PC-3 (cell line): ENCODE results near the gene PTPRN2. TPM values are rescaled to one million over a fixed set of nuclear protein-coding genes. Genes with fewer than 3 reads are reported as not detected.

Experiments
- ATAC-seq: fragments of 200-7000 bp; cut with Tn5 transposase; 2 replicates; pipeline ENCODE4 v1.9.1; 2020; ENCODE audit warnings: mild to moderate bottlenecking, moderate library complexity
- BruUV-seq: library from RNA; stranded (reverse); fragments of 400-500 nt; replicated peaks from 2 replicates; lab custom pipeline; 2021; lab: Mats Ljungman, UMichigan
- CTCF ChIA-PET: fragments of 300-600 bp; sonication (Branson Sonifier 250); formaldehyde crosslinking; loops from one replicate; lab custom pipeline; 2022; ENCODE audit warnings: antibody characterized with exemption; lab: Charles Lee
- POLR2A ChIA-PET: fragments of 300-600 bp; sonication (Branson Sonifier 250); formaldehyde crosslinking; loops from one replicate; lab custom pipeline; 2022; ENCODE audit warnings: antibody characterized with exemption; ENCODE audit not compliant: unreplicated experiment; lab: Charles Lee
- DNase-seq: peaks from one replicate; pipeline ENCODE4 v3.0.0-alpha.2; 2015
- H2AFZ ChIP-seq: fragments of 300-600 bp; sonication (generic); 2 replicates; pipeline ENCODE4 v1.6.0; 2016; ENCODE audit warnings: antibody characterized with exemption, low read length
- H3F3A ChIP-seq: fragments of 300-600 bp; sonication (generic); one replicate; pipeline ENCODE4 v1.6.0; 2017; ENCODE audit warnings: antibody characterized with exemption, low read length, control low read depth, mild to moderate bottlenecking; ENCODE audit not compliant: unreplicated experiment
- H3K27ac ChIP-seq: fragments of 300-600 bp; sonication (generic); 2 replicates; pipeline ENCODE4 v1.5.1; 2016; ENCODE audit warnings: mild to moderate bottlenecking, low read length
- H3K27me3 ChIP-seq: fragments of 300-600 bp; sonication (generic); 2 replicates; pipeline ENCODE4 v1.6.1; 2016; ENCODE audit warnings: low read length, mixed read lengths
- H3K36me3 ChIP-seq: fragments of 300-600 bp; sonication (generic); 2 replicates; pipeline ENCODE4 v1.6.1; 2016; ENCODE audit warnings: low read depth, mixed run types, low read length, mixed read lengths
- H3K4me1 ChIP-seq: fragments of 300-600 bp; sonication (generic); 2 replicates; pipeline ENCODE4 v1.5.1; 2016; ENCODE audit warnings: low read length; ENCODE audit not compliant: insufficient read depth
- H3K4me2 ChIP-seq: fragments of 300-600 bp; sonication (generic); 2 replicates; pipeline ENCODE4 v1.6.0; 2016; ENCODE audit warnings: low read length
- H3K4me3 ChIP-seq: fragments of 300-600 bp; sonication (generic); 2 replicates; pipeline ENCODE4 v1.5.1; 2016; ENCODE audit warnings: mild to moderate bottlenecking, low read length, mixed read lengths
- H3K79me2 ChIP-seq: fragments of 300-600 bp; sonication (generic); 2 replicates; pipeline ENCODE4 v1.6.1; 2017; ENCODE audit warnings: low read length, mixed read lengths
- H3K9ac ChIP-seq: fragments of 300-600 bp; sonication (generic); 2 replicates; pipeline ENCODE4 v1.6.0; 2016; ENCODE audit warnings: mild to moderate bottlenecking, low read length
- H3K9me2 ChIP-seq: fragments of 300-600 bp; sonication (generic); replicated peaks from 2 replicates; pipeline ENCODE4 v1.6.1; 2016; ENCODE audit warnings: mixed run types, low read length, mixed read lengths
- H3K9me3 ChIP-seq: fragments of 300-600 bp; sonication (generic); 2 replicates; pipeline ENCODE4 v1.6.1; 2016; ENCODE audit warnings: low read length, mixed read lengths
- H4K20me1 ChIP-seq: fragments of 300-600 bp; sonication (generic); 2 replicates; pipeline ENCODE4 v1.6.1; 2016; ENCODE audit warnings: low read length, mixed read lengths
- CTCF ChIP-seq: fragments of 300-600 bp; sonication (generic); conservative IDR thresholded peaks from 2 replicates; pipeline ENCODE4 v1.5.1; 2017; ENCODE audit warnings: antibody characterized with exemption, low read depth, mild to moderate bottlenecking, low read length
- EZH2 ChIP-seq: fragments of 300-600 bp; sonication (generic); IDR thresholded peaks from one replicate; pipeline ENCODE4 v1.6.1; 2017; ENCODE audit warnings: antibody characterized with exemption, mild to moderate bottlenecking, low read length; ENCODE audit not compliant: unreplicated experiment
- EZH2phosphoT487 ChIP-seq: fragments of 300-600 bp; sonication (generic); IDR thresholded peaks from 2 replicates; pipeline ENCODE4 v1.6.1; 2018; ENCODE audit warnings: mild to moderate bottlenecking, antibody characterized with exemption, low read length, borderline replicate concordance
- intact Hi-C: fragments of 100-400 bp; cut with micrococcal nuclease; formaldehyde crosslinking; loops from 2 replicates; pipeline ENCODE4 v1.9.0; 2023
- total RNA-seq: library from RNA; depleted of rRNA; stranded (reverse); fragments of >200 nt; gene quantifications from 2 replicates; pipeline ENCODE4 v1.2.3, GENCODE V29; 2014

The PTPRN2 gene
- total RNA-seq, 1 experiment from 2014 or later: 3.2 TPM

GRCh38 chr7:157719705-157720655 is 867.6 kb downstream of the PTPRN2 start:
- Histone ChIP-seq H3K9ac (no peak overlapping the region), H3K4me3 (no peak overlapping the region), H3F3A (no peaks in the 10 kb centered on the region), H3K4me1 (no peaks in the 10 kb centered on the region), H3K27me3 (peaks cover 45% of the 10 kb centered on the region), H2AFZ (no peak overlapping the region), H3K36me3 (no peaks in the 10 kb centered on the region), H4K20me1 (no peaks in the 10 kb centered on the region), H3K79me2 (no peaks in the 10 kb centered on the region), H3K9me3 (no peaks in the 10 kb centered on the region), H3K27ac (no peak overlapping the region), H3K4me2 (no peak overlapping the region), H3K9me2 (no peaks in the 10 kb centered on the region)
- ChIA-PET CTCF (no interaction called here), POLR2A (interaction anchor here (0.6 kb wide), 1 partner anchor 74 kb away, joined by 3 read pairs; no protein-coding TSS in a partner anchor)
- intact Hi-C loops: no loop called here
- BruUV-seq: no TSS peak
- TF ChIP-seq EZH2phosphoT487: no peak
- TF ChIP-seq EZH2: no peak
- TF ChIP-seq CTCF: no peak
- ATAC-seq: no peak
- no peak for DNase-seq

GRCh38 chr7:157719008-157719682 is 868.5 kb downstream of the PTPRN2 start:
- Histone ChIP-seq H3F3A (no peaks in the 10 kb centered on the region), H3K4me1 (no peaks in the 10 kb centered on the region), H4K20me1 (no peaks in the 10 kb centered on the region), H3K36me3 (no peaks in the 10 kb centered on the region), H3K4me2 (no peak overlapping the region), H3K9me2 (no peaks in the 10 kb centered on the region), H3K9ac (no peak overlapping the region), H2AFZ (no peak overlapping the region), H3K27me3 (peaks cover 47% of the 10 kb centered on the region), H3K27ac (no peak overlapping the region), H3K79me2 (no peaks in the 10 kb centered on the region), H3K9me3 (no peaks in the 10 kb centered on the region), H3K4me3 (no peak overlapping the region)
- intact Hi-C loops: no loop called here
- BruUV-seq: no TSS peak
- no peak for TF ChIP-seq EZH2phosphoT487
- no peak for TF ChIP-seq EZH2
- TF ChIP-seq CTCF: no peak
- DNase-seq (no peak), ATAC-seq (no peak)
- POLR2A ChIA-PET: no interaction called here
- CTCF ChIA-PET: no interaction called here
